Kidney (tissue), 14 donors: ENCODE measurements around the gene TCERG1L. TPM values are rescaled to one million over a fixed set of nuclear protein-coding genes. Genes with fewer than 3 reads are reported as not detected.

Experiments used
- DNase-seq, 5 donors: peaks; one replicate each; pipeline ENCODE4 v3.0.0-alpha.2; 2013 to 2020
- FAIRE-seq: peaks from 2 replicates; lab custom pipeline; 2012; peaks lifted over from hg19 to GRCh38; lab: Jason Lieb, UNC
- H3K27ac ChIP-seq, 2 donors: one replicate each; pipeline ENCODE4 v1.7.0; 2013; ENCODE audit warnings: low read depth in 2 of 2, low read length in 2 of 2, inconsistent platforms in 1 of 2
- H3K27me3 ChIP-seq: one replicate; pipeline ENCODE4 v1.7.1; 2013; ENCODE audit warnings: low read length, inconsistent platforms; ENCODE audit not compliant: control insufficient read depth, insufficient read depth
- H3K36me3 ChIP-seq, 3 donors: one replicate each; pipeline versions ENCODE4 v1.7.0 to v1.7.1; 2013; ENCODE audit warnings: low read length in 3 of 3, control low read depth in 1 of 3, inconsistent platforms in 1 of 3; ENCODE audit not compliant: insufficient read depth in 3 of 3, control insufficient read depth in 2 of 3
- H3K4me1 ChIP-seq, 3 donors: one replicate each; pipeline versions ENCODE4 v1.7.0 to v1.7.1; 2013; ENCODE audit warnings: low read length in 3 of 3, inconsistent platforms in 1 of 3, low read depth in 1 of 3; ENCODE audit not compliant: control insufficient read depth in 2 of 3, insufficient read depth in 2 of 3
- H3K4me3 ChIP-seq, 3 donors: one replicate each; pipeline versions ENCODE4 v1.7.0 to v1.8.1; 2013; ENCODE audit warnings: low read length in 3 of 3, control low read depth in 1 of 3, inconsistent platforms in 1 of 3
- H3K9ac ChIP-seq, 3 donors: one replicate each; pipeline versions ENCODE4 v1.7.0 to v1.7.1; 2013; ENCODE audit warnings: low read length in 3 of 3, control low read depth in 1 of 3, inconsistent platforms in 1 of 3
- H3K9me3 ChIP-seq, 3 donors: one replicate each; pipeline versions ENCODE4 v1.7.0 to v1.7.1; 2013; ENCODE audit warnings: low read length in 3 of 3, control low read depth in 1 of 3, inconsistent platforms in 1 of 3; ENCODE audit not compliant: control insufficient read depth in 2 of 3, insufficient read depth in 1 of 3
- CTCF ChIP-seq: IDR thresholded peaks from 3 replicates; pipeline ENCODE4 v1.5.1; 2012; ENCODE audit warnings: mild to moderate bottlenecking, moderate library complexity, borderline replicate concordance; ENCODE audit not compliant: insufficient read depth; ENCODE audit errors: extremely low read depth
- intact Hi-C: fragments of 100-400 bp; cut with DNase I; formaldehyde crosslinking; loops from one replicate; pipeline ENCODE4 v1.11.1; 2022
- polyA plus RNA-seq: library from polyadenylated mRNA; stranded (reverse); fragments of 350-450 nt; fragmentation: Illumina TruSeq; extraction: RNeasy Lipid Tissue Mini Kit (QIAGEN cat#74804); gene quantifications from one replicate; pipeline ENCODE4 v1.2.3, GENCODE V29; 2014; ENCODE audit warnings: low read depth, low replicate concordance; ENCODE audit not compliant: insufficient read depth
- total RNA-seq: library from RNA; stranded (reverse); fragmentation: NEBNext Ultra II Directional; extraction: Animal tissue kit (Norgen Biotek cat#: 25700); gene quantifications from one replicate; pipeline ENCODE4 v1.2.1, GENCODE V29; 2021
- donor health status: control.
- donor health status: control.
- donor health status: control.
- donor health status: control.
- donor health status: control.
- donor health status: DM: yes; HTN: yes; CAD: no.
- donor health status: Normal renal cell carcinoma (clear cell type).

The TCERG1L gene
- total and polyA plus RNA-seq, 2 donors from 2014 or later, result not detected

GRCh38 chr10:131240691-131241090 is 70.8 kb downstream of the TCERG1L start:
- Histone ChIP-seq H3K27me3 (no peaks in the 10 kb centered on the region), H3K9me3 (no peaks in the 10 kb centered on the region), H3K36me3 (no peaks in the 10 kb centered on the region), H3K9ac (no peak overlapping the region), H3K4me3 (no peak overlapping the region), H3K27ac (no peak overlapping the region), H3K4me1 (no peaks in the 10 kb centered on the region)
- intact Hi-C loops, result no loop called here
- no peak for TF ChIP-seq CTCF
- DNase-seq, result no peak
- FAIRE-seq, result no peak

GRCh38 chr10:131239926-131240325 is 71.6 kb downstream of the TCERG1L start:
- no peak for TF ChIP-seq CTCF
- no peaks in the 10 kb centered on the region for H3K36me3 ChIP-seq
- H3K27me3 ChIP-seq, result no peaks in the 10 kb centered on the region
- no peak for DNase-seq
- H3K9me3 ChIP-seq, result no peaks in the 10 kb centered on the region
- no peak overlapping the region for H3K9ac ChIP-seq
- no peak for FAIRE-seq
- no peak overlapping the region for H3K27ac ChIP-seq
- intact Hi-C loops, result no loop called here
- H3K4me3 ChIP-seq, result no peak overlapping the region
- H3K4me1 ChIP-seq, result no peaks in the 10 kb centered on the region

GRCh38 chr10:131239450-131239849 is 72.1 kb downstream of the TCERG1L start:
- Histone ChIP-seq H3K27me3 (no peaks in the 10 kb centered on the region), H3K4me3 (no peak overlapping the region), H3K9ac (no peak overlapping the region), H3K9me3 (no peaks in the 10 kb centered on the region), H3K36me3 (no peaks in the 10 kb centered on the region), H3K4me1 (no peaks in the 10 kb centered on the region), H3K27ac (no peak overlapping the region)
- TF ChIP-seq CTCF, result no peak
- FAIRE-seq (no peak), DNase-seq (peak in 1 of 5 donors; percentile 6)
- intact Hi-C loops, result no loop called here

DNA sequence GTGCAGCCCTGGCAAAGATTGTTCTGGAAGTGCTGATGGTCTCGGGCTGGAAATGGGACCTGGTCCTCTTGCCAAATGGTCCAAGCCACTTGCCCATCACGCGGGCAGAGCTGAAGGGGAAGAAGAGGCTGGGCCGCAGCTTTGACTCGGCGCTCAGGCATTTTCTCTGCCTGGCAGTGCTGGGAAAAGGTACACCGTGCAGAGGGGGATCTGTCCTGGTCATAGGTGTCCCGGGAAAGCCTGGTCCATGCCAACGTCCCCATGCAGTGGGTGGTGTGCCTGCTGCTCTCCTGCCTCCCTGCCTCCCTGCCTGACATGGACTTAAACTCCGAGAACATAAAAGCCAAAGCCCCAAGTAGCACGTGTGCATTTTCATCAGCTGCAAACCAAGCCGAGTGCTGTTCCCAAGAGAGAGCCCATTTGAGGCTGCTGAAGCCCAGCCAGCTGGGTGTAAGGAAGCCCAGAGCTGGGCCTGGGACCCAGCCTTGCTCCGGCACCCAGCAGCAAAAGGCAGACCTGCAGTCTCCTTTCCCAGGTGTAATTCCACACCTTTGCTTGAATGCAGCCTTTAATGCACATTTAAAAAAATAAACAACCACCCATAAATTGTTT is 72.7 kb downstream of the TCERG1L start:
- no peak for TF ChIP-seq CTCF

More for the DNA sequence above, 72.7 kb downstream of the TCERG1L start:
- Histone ChIP-seq H3K4me1 (no peaks in the 10 kb centered on the region), H3K4me3 (no peak overlapping the region), H3K27me3 (no peaks in the 10 kb centered on the region), H3K27ac (no peak overlapping the region), H3K9me3 (no peaks in the 10 kb centered on the region), H3K36me3 (no peaks in the 10 kb centered on the region), H3K9ac (no peak overlapping the region)
- FAIRE-seq, result no peak
- no peak for DNase-seq
- intact Hi-C loops, result no loop called here
